Fibroblast of pulmonary artery (primary cell): ENCODE data around the gene HBE1.

ENCODE experiments used
- DNase-seq: peaks from one replicate; pipeline ENCODE4 v3.0.0-alpha.2; 2010; ENCODE audit warnings: low read depth
- H3K4me3 ChIP-seq: replicated peaks from 2 replicates; pipeline ENCODE4 v1.5.1; 2011; ENCODE audit warnings: low read depth, mild to moderate bottlenecking, control low read depth, low read length, moderate library complexity
- TF ChIP-seq, protein P1 (sequence below): IDR thresholded peaks from 2 replicates; pipeline ENCODE4 v1.5.1; 2011; ENCODE audit warnings: mild to moderate bottlenecking, control low read depth, low read length, inconsistent platforms; ENCODE audit errors: missing control alignments

Gene HBE1

DNA sequence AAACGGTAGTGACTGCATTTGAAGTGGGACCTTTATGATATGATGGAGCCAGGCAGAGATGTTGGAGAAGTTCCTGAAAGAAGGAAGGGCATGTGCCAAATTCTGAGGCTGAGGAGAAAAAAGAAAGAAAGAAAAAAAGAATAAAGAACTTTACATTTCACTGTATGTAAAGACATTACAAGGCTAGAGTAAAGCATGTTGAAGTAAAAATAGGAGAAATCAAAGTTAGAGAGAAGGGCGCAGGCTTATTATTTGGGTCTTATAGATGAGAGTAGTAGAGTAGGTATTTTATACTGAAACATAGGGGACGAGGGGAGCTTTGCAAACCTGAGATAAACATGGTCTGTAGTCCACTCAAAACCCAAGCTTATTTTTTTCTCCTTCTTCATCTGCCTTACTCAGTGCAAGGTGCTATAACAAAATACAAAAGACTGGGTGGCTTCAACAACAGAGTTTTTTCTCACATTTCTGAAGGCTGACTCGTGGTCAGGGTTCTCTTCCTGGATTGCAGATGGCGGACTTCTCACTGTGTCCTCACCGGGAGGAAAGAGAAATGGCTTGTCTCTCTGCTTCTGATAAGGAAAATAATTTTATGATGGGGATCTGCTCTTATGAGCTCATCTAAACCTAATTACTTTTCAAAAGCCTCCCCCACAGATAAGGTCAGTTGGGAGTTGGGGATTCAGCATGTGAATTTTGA lies 22.8 kb downstream of the HBE1 start:
- TF ChIP-seq, protein P1, sequence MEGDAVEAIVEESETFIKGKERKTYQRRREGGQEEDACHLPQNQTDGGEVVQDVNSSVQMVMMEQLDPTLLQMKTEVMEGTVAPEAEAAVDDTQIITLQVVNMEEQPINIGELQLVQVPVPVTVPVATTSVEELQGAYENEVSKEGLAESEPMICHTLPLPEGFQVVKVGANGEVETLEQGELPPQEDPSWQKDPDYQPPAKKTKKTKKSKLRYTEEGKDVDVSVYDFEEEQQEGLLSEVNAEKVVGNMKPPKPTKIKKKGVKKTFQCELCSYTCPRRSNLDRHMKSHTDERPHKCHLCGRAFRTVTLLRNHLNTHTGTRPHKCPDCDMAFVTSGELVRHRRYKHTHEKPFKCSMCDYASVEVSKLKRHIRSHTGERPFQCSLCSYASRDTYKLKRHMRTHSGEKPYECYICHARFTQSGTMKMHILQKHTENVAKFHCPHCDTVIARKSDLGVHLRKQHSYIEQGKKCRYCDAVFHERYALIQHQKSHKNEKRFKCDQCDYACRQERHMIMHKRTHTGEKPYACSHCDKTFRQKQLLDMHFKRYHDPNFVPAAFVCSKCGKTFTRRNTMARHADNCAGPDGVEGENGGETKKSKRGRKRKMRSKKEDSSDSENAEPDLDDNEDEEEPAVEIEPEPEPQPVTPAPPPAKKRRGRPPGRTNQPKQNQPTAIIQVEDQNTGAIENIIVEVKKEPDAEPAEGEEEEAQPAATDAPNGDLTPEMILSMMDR = no peak
- H3K4me3 ChIP-seq = no peak overlapping the region
- no peak for DNase-seq

GRCh38 chr11:5245155-5245554 lies 24.6 kb downstream of the HBE1 start:
- TF ChIP-seq, protein P1 = no peak
- no peak for DNase-seq
- no peak overlapping the region for H3K4me3 ChIP-seq

DNA sequence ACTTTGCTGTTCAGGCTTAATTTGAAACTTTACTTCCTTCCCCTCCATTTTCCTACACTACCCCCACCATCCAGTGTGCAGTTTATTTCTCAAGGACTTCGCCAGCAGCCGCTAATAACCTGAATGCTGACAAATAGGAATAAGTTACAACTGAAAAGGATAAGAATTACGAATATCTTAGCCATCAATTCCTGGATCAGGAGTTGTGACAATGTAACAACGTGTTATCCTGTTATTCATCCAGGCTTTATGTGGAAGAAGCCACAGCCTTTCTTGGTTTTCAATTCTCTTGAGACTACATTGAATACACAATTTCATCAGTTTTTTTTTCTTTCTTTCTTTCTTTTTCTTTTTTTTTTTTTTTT lies 25.9 kb downstream of the HBE1 start:
- TF ChIP-seq, protein P1 = no peak
- H3K4me3 ChIP-seq = no peak overlapping the region
- DNase-seq = no peak

DNA sequence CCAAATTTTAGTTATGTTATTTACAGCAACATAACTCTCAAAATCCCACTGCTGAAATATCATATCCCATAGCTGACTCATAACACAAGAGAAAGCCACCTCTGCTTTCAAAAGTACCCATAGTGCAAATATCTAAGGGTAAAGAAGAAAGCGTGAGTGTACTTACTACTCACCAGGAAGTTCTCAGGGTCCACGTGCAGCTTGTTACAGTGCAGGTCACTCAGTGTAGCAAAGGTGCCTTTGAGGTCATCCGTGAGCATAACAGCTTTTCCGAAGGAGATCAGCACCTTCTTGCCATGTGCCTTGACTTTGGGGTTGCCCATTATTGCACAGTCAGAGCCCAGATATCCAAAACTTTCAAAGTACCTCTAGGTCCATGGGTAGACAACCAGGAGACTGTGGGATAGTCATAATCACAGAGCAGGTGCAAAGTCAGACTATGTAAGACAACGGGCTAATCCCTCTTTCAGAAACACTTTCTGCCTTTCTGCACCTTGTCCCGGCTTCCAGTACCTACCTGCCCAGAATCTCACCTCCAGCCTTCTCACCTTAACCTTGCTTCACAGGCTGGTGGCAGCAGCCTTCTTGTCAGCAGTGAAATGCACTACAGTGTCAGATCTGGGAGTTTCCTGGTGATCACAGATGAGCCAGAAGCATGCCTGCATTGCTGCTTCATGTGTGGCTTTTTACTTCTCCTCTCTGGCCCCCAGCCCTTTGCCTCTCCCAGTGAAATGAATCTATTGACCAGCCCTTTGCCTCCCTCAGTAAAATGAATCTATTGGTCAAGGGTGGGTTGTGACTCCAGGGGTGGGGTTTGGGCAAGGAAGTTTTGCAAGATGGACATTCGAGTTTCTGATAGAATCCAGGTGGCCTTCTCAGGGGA lies 26.6 kb downstream of the HBE1 start:
- DNase-seq = no peak
- TF ChIP-seq, protein P1 = no peak
- no peak overlapping the region for H3K4me3 ChIP-seq

DNA sequence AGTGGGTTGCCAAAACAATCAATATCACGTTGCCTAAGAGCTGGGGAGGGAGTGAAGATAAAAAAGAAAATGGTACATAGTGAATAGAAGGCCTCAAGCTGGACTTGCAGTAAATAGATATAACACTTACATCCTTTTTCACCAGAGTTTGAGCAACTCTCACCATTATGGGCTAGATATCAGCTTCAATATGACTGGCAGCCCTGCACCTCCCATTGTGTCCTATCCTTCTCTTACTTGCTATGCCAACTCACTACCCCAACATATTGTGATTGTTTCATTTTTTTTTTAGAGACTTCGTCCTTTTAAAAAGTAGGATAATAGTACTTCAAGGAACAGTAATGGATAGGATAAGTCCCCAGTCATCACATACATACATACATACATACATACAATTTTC lies 27.5 kb downstream of the HBE1 start:
- H3K4me3 ChIP-seq = no peak overlapping the region
- DNase-seq = no peak
- TF ChIP-seq, protein P1 = no peak

- TF ChIP-seq, protein P1 = no peak
- DNase-seq = no peak
- H3K4me3 ChIP-seq = no peak overlapping the region
Measured at GRCh38 chr11:5241458-5241857, 28.3 kb downstream of the HBE1 start.
